ENCODE data around the gene SLC2A13. TPM values are rescaled to one million over a fixed set of nuclear protein-coding genes. Genes with fewer than 3 reads are reported as not detected.

The SLC2A13 gene
- total RNA-seq, 1 experiment from 2014 or later: 7.0 TPM

DNA sequence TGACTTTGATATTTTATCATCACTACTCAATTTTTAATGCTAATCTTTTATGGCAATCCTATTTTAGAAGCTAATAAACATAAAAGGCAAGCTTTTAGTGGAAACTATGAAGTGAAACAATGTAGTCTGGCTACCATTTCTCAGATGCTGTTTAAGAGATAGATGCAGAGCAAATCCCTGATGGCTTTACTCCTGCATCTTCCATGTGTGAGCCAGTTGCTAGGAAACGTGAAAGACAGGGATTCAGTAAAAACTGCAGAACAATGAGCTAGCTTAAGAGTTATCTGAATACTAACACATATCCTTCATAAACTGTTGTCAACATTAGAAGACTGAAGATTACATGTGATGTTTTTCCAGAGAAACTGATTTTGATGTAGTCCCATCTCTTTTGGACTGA lies 112.6 kb downstream of the SLC2A13 start:
- Histone ChIP-seq H3K23me2 (ENCODE audit: insufficient read length, low read depth, low read length, poor library complexity, severe bottlenecking) (no peaks in the 10 kb centered on the region), H2BK5ac (ENCODE audit: insufficient read length, low read length) (no peak overlapping the region), H3K4ac (ENCODE audit: low read depth, low read length) (no peak overlapping the region), H4K20me1 (ENCODE audit: control insufficient read depth, insufficient read depth, insufficient read length) (no peaks in the 10 kb centered on the region), H2BK15ac (ENCODE audit: low read depth, low read length) (no peak overlapping the region), H4K8ac (replicated peaks; ENCODE audit: insufficient read length, low read depth, low read length) (no peak overlapping the region), H3K79me2 (ENCODE audit: insufficient read depth, low read length) (no peaks in the 10 kb centered on the region), H4K5ac (ENCODE audit: insufficient read length, low read depth, low read length) (no peak overlapping the region), H3K18ac (ENCODE audit: insufficient read length, low read depth, low read length) (no peak overlapping the region), H3K27me3 (ENCODE audit: insufficient read depth, low read length) (no peaks in the 10 kb centered on the region), H3K27ac (ENCODE audit: insufficient read length, low read depth, low read length) (no peak overlapping the region), H4K91ac (ENCODE audit: insufficient read length, low read depth, low read length) (no peak overlapping the region), H3K56ac (ENCODE audit: insufficient read length, low read depth, low read length) (no peak overlapping the region), H2BK120ac (ENCODE audit: low read depth, low read length, poor library complexity, severe bottlenecking) (no peak overlapping the region), H3T11ph (ENCODE audit: low read length) (no peak overlapping the region), H2AFZ (ENCODE audit: low read length) (no peak overlapping the region), H3K79me1 (ENCODE audit: insufficient read depth, low read depth, low read length, poor library complexity, severe bottlenecking) (no peaks in the 10 kb centered on the region), H3K9me3 (ENCODE audit: control insufficient read depth, low read depth, low read length) (no peaks in the 10 kb centered on the region), H2AK5ac (ENCODE audit: insufficient read length, low read length) (no peak overlapping the region), H2BK12ac (ENCODE audit: insufficient read length, low read depth, low read length) (no peak overlapping the region), H3K4me2 (ENCODE audit: insufficient read depth, insufficient read length, low read length) (no peak overlapping the region), H3K14ac (ENCODE audit: insufficient read depth, low read length) (no peak overlapping the region), H3K9ac (ENCODE audit: extremely low read depth, insufficient read length, low read length) (no peak overlapping the region), H2BK20ac (ENCODE audit: low read depth, low read length, poor library complexity, severe bottlenecking) (no peak overlapping the region), H3K23ac (ENCODE audit: insufficient read length, low read depth, low read length) (no peak overlapping the region), H3K4me1 (ENCODE audit: insufficient read depth, low read length) (no peaks in the 10 kb centered on the region)
- Mint-ChIP-seq H3K27ac (no peak overlapping the region), H3K36me3 (ENCODE audit: insufficient read depth in 1 of 3, low read depth in 3 of 3) (peaks cover 23 to 28% (median 25%) of the 10 kb centered on the region in 3 experiments), H3K9me3 (peaks cover 24 to 26% of the 10 kb centered on the region in 2 experiments), H3K27me3 (ENCODE audit: low read depth) (no peaks in the 10 kb centered on the region), H3K4me1 (peaks cover 22 to 25% of the 10 kb centered on the region in 2 experiments), H3K4me3 (no peak overlapping the region)
- DNase-seq: no peak
- TF ChIP-seq, protein P1, sequence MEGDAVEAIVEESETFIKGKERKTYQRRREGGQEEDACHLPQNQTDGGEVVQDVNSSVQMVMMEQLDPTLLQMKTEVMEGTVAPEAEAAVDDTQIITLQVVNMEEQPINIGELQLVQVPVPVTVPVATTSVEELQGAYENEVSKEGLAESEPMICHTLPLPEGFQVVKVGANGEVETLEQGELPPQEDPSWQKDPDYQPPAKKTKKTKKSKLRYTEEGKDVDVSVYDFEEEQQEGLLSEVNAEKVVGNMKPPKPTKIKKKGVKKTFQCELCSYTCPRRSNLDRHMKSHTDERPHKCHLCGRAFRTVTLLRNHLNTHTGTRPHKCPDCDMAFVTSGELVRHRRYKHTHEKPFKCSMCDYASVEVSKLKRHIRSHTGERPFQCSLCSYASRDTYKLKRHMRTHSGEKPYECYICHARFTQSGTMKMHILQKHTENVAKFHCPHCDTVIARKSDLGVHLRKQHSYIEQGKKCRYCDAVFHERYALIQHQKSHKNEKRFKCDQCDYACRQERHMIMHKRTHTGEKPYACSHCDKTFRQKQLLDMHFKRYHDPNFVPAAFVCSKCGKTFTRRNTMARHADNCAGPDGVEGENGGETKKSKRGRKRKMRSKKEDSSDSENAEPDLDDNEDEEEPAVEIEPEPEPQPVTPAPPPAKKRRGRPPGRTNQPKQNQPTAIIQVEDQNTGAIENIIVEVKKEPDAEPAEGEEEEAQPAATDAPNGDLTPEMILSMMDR (conservative IDR thresholded peaks at IDR 0.05): no peak
- no CpG with 5 or more reads among the region's 1 CpG for WGBS (ENCODE audit: extremely low coverage, insufficient read length, low lambda C conversion rate)
